HEK293 (cell line): ENCODE measurements around the gene CEP170B.

Source experiments
- CTCF ChIA-PET: fragments of 350-600 bp; formaldehyde crosslinking; extraction: SDS; loops from one replicate; lab custom pipeline; 2021; ENCODE audit warnings: antibody characterized with exemption; lab: Yijun Ruan, JAX
- POLR2A ChIA-PET: fragments of 300-600 bp; formaldehyde crosslinking; extraction: SDS; loops from one replicate; lab custom pipeline; 2020; ENCODE audit warnings: antibody characterized with exemption, inconsistent platforms; lab: Yijun Ruan, JAX
- H3K27ac ChIP-seq: fragments of 200-500 bp; sonication (Bioruptor generic); 2 replicates; pipeline ENCODE4 v1.5.1; 2014; ENCODE audit warnings: low read depth, low read length, control low read depth, inconsistent platforms; ENCODE audit errors: extremely low read depth
- H3K36me3 ChIP-seq, 2 experiments: fragments of 200-500 bp in 1 of 2; sonication (Bioruptor generic) in 1 of 2; 1 replicate in 1 of 2; 2 replicates in 1 of 2; pipeline ENCODE4 v1.5.1; 2014 to 2017; ENCODE audit warnings: inconsistent platforms in 2 of 2, low read length in 2 of 2; ENCODE audit not compliant: control insufficient read depth in 2 of 2, insufficient read depth in 1 of 2
- H3K4me1 ChIP-seq: fragments of 200-500 bp; sonication (Bioruptor generic); 2 replicates; pipeline ENCODE4 v1.5.1; 2014; ENCODE audit warnings: mild to moderate bottlenecking, low read length, inconsistent platforms; ENCODE audit not compliant: control insufficient read depth, insufficient read depth
- H3K4me3 ChIP-seq: 2 replicates; pipeline ENCODE4 v1.5.1; 2011; ENCODE audit warnings: low read depth, mild to moderate bottlenecking, control low read depth, low read length, moderate library complexity
- H3K9me3 ChIP-seq: fragments of 200-500 bp; sonication (Bioruptor generic); 2 replicates; pipeline ENCODE4 v1.5.1; 2014; ENCODE audit warnings: low read depth, low read length, inconsistent platforms; ENCODE audit not compliant: control insufficient read depth, insufficient read depth
- GLIS2 ChIP-seq: fragments of 450-650 bp; formaldehyde crosslinking; IDR thresholded peaks from 2 replicates; pipeline ENCODE4 v1.5.1; 2016; ENCODE audit warnings: missing biosample characterization, missing genetic modification characterization
- PATZ1 ChIP-seq: fragments of 450-650 bp; formaldehyde crosslinking; IDR thresholded peaks from 2 replicates; pipeline ENCODE4 v1.5.1; 2016; ENCODE audit warnings: missing biosample characterization, missing genetic modification characterization
- ZFP41 ChIP-seq: fragments of 450-650 bp; formaldehyde crosslinking; IDR thresholded peaks from 2 replicates; pipeline ENCODE4 v1.5.1; 2016; ENCODE audit warnings: missing biosample characterization, missing genetic modification characterization, borderline replicate concordance
- ZNF155 ChIP-seq: fragments of 450-650 bp; formaldehyde crosslinking; IDR thresholded peaks from 2 replicates; pipeline ENCODE4 v1.5.1; 2016; ENCODE audit warnings: missing biosample characterization, missing genetic modification characterization
- ZNF23 ChIP-seq: fragments of 450-650 bp; formaldehyde crosslinking; IDR thresholded peaks from 2 replicates; pipeline ENCODE4 v1.5.1; 2016; ENCODE audit warnings: missing biosample characterization, missing genetic modification characterization, borderline replicate concordance
- ZNF26 ChIP-seq: fragments of 450-650 bp; formaldehyde crosslinking; IDR thresholded peaks from 2 replicates; pipeline ENCODE4 v1.5.1; 2016; ENCODE audit warnings: missing biosample characterization, missing genetic modification characterization
- ZNF341 ChIP-seq: fragments of 450-650 bp; formaldehyde crosslinking; IDR thresholded peaks from 2 replicates; pipeline ENCODE4; 2016; ENCODE audit warnings: low read depth, missing biosample characterization, missing genetic modification characterization
- ZNF366 ChIP-seq: fragments of 450-650 bp; formaldehyde crosslinking; conservative IDR thresholded peaks from 2 replicates; pipeline ENCODE4 v1.5.1; 2016; ENCODE audit warnings: missing biosample characterization, missing genetic modification characterization
- ZNF37A ChIP-seq: fragments of 450-650 bp; IDR thresholded peaks from 2 replicates; pipeline ENCODE4 v1.5.1; 2018; ENCODE audit warnings: missing biosample characterization, missing genetic modification characterization
- ZNF501 ChIP-seq: fragments of 450-650 bp; formaldehyde crosslinking; IDR thresholded peaks from 2 replicates; pipeline ENCODE4 v1.5.1; 2016; ENCODE audit warnings: missing biosample characterization, missing genetic modification characterization
- ZNF529 ChIP-seq: fragments of 450-650 bp; formaldehyde crosslinking; IDR thresholded peaks from 2 replicates; pipeline ENCODE4 v1.5.1; 2017; ENCODE audit warnings: missing genetic modification characterization, missing biosample characterization; ENCODE audit not compliant: insufficient replicate concordance
- ZNF747 ChIP-seq: fragments of 450-650 bp; formaldehyde crosslinking; IDR thresholded peaks from 2 replicates; pipeline ENCODE4 v1.5.1; 2016; ENCODE audit warnings: missing biosample characterization, missing genetic modification characterization
- ZNF776 ChIP-seq: fragments of 450-650 bp; formaldehyde crosslinking; IDR thresholded peaks from 2 replicates; pipeline ENCODE4 v1.5.0; 2017; ENCODE audit warnings: missing biosample characterization, missing genetic modification characterization, borderline replicate concordance

CEP170B gene

GRCh38 chr14:104841730-104842129 lies 23.3 kb upstream of the CEP170B start:
- H3K9me3 ChIP-seq: no peaks in the 10 kb centered on the region
- ChIA-PET CTCF (interaction anchor here (0.7 kb wide), 1 partner anchor 471 kb away, joined by 3 read pairs; no protein-coding TSS in a partner anchor), POLR2A (no interaction called here)
- no peaks in the 10 kb centered on the region for H3K4me1 ChIP-seq
- H3K4me3 ChIP-seq: no peak overlapping the region
- H3K27ac ChIP-seq: no peak overlapping the region
- H3K36me3 ChIP-seq: no peaks in the 10 kb centered on the region
- TF ChIP-seq ZNF366 (tag by site-specific recombination) (peak; percentile 86), ZNF155 (no peak)

GRCh38 chr14:104843006-104843405 lies 22.1 kb upstream of the CEP170B start:
- Histone ChIP-seq H3K4me1 (no peaks in the 10 kb centered on the region), H3K36me3 (no peaks in the 10 kb centered on the region), H3K27ac (no peak overlapping the region), H3K9me3 (no peaks in the 10 kb centered on the region), H3K4me3 (no peak overlapping the region)
- TF ChIP-seq ZNF529 (tag by site-specific recombination) (no peak), PATZ1 (tag by site-specific recombination) (no peak), ZNF37A (no peak), GLIS2 (tag by site-specific recombination) (no peak)
- POLR2A ChIA-PET: interaction anchor here (0.7 kb wide), 1 partner anchor 10 kb away, joined by 3 read pairs; no protein-coding TSS in a partner anchor
- CTCF ChIA-PET: interaction anchor here (1.6 kb wide), 1 partner anchor 16 kb away, joined by 4 read pairs; no protein-coding TSS in a partner anchor

GRCh38 chr14:104843442-104844305 lies 21.4 kb upstream of the CEP170B start:
- no peak for TF ChIP-seq ZNF26 (tag by site-specific recombination)
- TF ChIP-seq ZNF501 (tag by site-specific recombination): no peak
- no peak for TF ChIP-seq ZNF747 (tag by site-specific recombination)
- TF ChIP-seq ZNF776 (tag by site-specific recombination): no peak
- no peak for TF ChIP-seq ZNF341
- no peak for TF ChIP-seq ZFP41 (tag by site-specific recombination)
- no peak for TF ChIP-seq ZNF23 (tag by site-specific recombination)
- Histone ChIP-seq H3K4me1 (no peaks in the 10 kb centered on the region), H3K9me3 (no peaks in the 10 kb centered on the region), H3K27ac (no peak overlapping the region), H3K36me3 (no peaks in the 10 kb centered on the region), H3K4me3 (no peak overlapping the region)
- ChIA-PET POLR2A (no interaction called here), CTCF (interaction anchor here (1.6 kb wide), 1 partner anchor 17 kb away, joined by 4 read pairs; no protein-coding TSS in a partner anchor)
